Activated T-helper 2 cell treated with anti-CD3 and anti-CD28 coated beads, Interferon-gamma antibody, Interleukin-2, Interleukin-4, amounts not matched to agents 10 μg/mL and 5 μg/mL and 100 μg/mL, durations not matched to agents 14 hours and 24 hours and 36 hours (primary cell): ENCODE data around the gene GPR78. TPM values are rescaled to one million over a fixed set of nuclear protein-coding genes. Genes with fewer than 3 reads are reported as not detected.
"Not testable (repeated sequence)": the region's sequence is repeated elsewhere in the genome, so short reads cannot be mapped to it uniquely, and the experiment has no call there.

Experiments
- DNase-seq: peaks from one replicate; pipeline ENCODE4 v3.0.0; 2021; ENCODE audit warnings: low spot score
- H3K27ac Mint-ChIP-seq: one replicate; pipeline ENCODE4 v1.8.0; 2021; ENCODE audit warnings: mixed read lengths
- H3K27me3 Mint-ChIP-seq: one replicate; pipeline ENCODE4 v1.8.0; 2021; ENCODE audit warnings: low read depth, mixed read lengths
- H3K36me3 Mint-ChIP-seq: one replicate; pipeline ENCODE4 v1.8.0; 2021; ENCODE audit warnings: low read depth, mixed read lengths
- H3K4me1 Mint-ChIP-seq: one replicate; pipeline ENCODE4 v1.8.0; 2021; ENCODE audit warnings: low read depth, mixed read lengths
- H3K4me3 Mint-ChIP-seq: one replicate; pipeline ENCODE4 v1.8.0; 2021; ENCODE audit warnings: low read depth, mild to moderate bottlenecking, moderate library complexity, mixed read lengths
- H3K9me3 Mint-ChIP-seq: one replicate; pipeline ENCODE4 v1.8.0; 2021; ENCODE audit warnings: mixed read lengths
- intact Hi-C: fragments of 100-400 bp; cut with micrococcal nuclease; formaldehyde crosslinking; loops from one replicate; pipeline ENCODE4 v1.15.1; 2023
- total RNA-seq: library from RNA; stranded (reverse); gene quantifications from 2 replicates; pipeline ENCODE4 v1.2.3, GENCODE V29; 2022

Gene GPR78
- total RNA-seq, 1 donor from 2014 or later = not detected

DNA sequence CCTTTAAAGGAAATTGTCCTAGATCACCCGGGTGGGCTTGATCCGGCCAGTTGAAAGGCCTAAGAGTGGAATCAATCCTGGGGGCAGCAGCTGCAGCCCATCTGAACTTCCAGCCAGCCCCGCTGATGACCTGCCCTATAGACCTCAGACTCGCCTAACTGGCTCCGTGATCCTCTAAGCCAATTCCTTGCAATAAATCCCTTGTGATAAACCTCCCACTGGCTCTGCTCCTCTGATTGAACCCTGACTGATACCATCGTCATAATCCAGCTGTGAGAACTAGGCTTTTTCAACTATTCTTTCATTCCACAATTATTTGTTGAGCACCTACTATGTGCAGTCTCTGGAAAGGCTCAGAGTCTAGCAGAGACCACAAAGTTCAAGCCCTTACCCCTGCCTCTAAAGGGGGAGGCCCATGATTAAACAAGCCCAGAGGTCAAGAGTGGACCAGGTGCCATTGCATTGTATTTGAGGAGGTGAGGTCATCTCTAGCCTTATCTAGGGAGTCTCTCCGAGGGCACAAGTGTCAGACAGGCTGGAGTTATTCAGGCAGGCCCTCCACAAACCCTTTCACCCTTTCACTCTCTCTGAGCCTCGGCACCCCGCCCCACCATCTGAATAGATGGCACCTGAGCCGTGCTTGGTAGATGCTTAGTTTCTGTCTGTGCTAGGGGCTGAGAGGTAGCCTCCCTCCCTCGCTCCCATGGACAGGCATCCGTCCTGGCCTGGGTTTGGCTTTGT lies 20.5 kb upstream of the GPR78 start:
- Mint-ChIP-seq H3K9me3 (no peaks in the 10 kb centered on the region), H3K36me3 (no peaks in the 10 kb centered on the region), H3K4me3 (no peak overlapping the region), H3K4me1 (no peaks in the 10 kb centered on the region), H3K27ac (no peak overlapping the region), H3K27me3 (no peaks in the 10 kb centered on the region)
- intact Hi-C loops = no loop called here
- no peak for DNase-seq

DNA sequence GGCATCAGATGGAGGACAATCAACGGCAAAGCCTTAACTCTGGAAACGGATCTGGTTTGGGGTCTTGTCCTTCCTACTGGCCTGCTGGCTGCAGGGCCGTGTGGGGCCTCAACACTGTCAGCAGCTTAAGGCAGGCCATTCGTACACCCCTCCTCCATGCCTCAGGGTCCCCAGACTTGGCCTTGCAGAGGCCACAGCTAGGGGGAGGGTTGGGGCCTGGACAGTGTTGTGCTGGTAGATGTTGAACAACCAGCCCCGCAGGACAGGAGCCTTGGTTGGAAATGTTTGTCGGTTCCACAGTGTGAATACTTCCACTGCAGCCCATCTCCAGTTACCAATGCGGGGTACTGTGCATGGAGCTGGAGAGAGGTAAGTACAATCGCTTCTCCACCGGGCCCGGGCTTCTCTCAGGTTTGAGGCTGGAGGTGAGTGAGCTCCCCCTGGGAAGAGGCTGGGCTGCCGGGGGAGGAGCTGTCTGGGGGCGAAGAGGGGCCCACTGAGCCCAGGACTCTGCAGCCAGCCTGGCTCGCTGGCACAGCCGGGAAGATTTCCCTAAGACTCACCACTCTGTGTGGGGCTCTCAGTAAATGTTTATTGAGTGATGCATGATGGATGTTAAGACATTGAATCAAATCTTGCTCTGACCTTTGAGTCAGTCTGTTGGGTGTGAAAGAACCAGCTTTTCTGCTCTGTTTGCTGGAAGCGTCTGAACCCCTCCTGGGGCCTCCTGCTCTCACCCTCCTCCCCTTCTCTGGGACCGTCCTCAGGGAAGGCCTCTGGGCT lies 19.7 kb upstream of the GPR78 start:
- no peak overlapping the region for H3K4me3 Mint-ChIP-seq
- DNase-seq = no peak
- no peaks in the 10 kb centered on the region for H3K4me1 Mint-ChIP-seq
- H3K27ac Mint-ChIP-seq = no peak overlapping the region
- H3K36me3 Mint-ChIP-seq = no peaks in the 10 kb centered on the region
- no peaks in the 10 kb centered on the region for H3K27me3 Mint-ChIP-seq
- intact Hi-C loops = no loop called here
- no peaks in the 10 kb centered on the region for H3K9me3 Mint-ChIP-seq

DNA sequence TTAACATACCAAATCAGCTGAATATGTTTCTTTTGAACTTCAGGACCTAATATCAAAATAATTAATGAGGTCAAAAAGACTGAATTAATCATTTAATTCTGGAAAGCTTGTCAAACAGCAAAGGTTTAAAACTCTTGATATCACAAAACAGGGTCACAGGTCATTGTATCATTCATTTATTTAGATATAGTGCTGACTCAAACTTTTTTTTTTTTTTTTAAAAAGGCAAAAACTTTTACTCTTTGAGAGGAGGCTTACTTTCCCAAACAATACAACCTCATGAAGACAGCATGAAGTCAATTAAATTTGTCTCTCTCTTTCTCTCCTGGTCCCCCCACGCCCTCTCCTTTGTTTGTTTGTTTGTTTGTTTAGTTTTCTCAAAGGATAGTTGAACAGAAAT lies 15.6 kb upstream of the GPR78 start:
- intact Hi-C loops = no loop called here
- no peak overlapping the region for H3K27ac Mint-ChIP-seq
- H3K36me3 Mint-ChIP-seq = no peaks in the 10 kb centered on the region
- H3K27me3 Mint-ChIP-seq = peaks cover 7% of the 10 kb centered on the region
- H3K4me3 Mint-ChIP-seq = no peak overlapping the region
- H3K9me3 Mint-ChIP-seq = no peaks in the 10 kb centered on the region
- H3K4me1 Mint-ChIP-seq = no peaks in the 10 kb centered on the region
- DNase-seq = no peak

DNA sequence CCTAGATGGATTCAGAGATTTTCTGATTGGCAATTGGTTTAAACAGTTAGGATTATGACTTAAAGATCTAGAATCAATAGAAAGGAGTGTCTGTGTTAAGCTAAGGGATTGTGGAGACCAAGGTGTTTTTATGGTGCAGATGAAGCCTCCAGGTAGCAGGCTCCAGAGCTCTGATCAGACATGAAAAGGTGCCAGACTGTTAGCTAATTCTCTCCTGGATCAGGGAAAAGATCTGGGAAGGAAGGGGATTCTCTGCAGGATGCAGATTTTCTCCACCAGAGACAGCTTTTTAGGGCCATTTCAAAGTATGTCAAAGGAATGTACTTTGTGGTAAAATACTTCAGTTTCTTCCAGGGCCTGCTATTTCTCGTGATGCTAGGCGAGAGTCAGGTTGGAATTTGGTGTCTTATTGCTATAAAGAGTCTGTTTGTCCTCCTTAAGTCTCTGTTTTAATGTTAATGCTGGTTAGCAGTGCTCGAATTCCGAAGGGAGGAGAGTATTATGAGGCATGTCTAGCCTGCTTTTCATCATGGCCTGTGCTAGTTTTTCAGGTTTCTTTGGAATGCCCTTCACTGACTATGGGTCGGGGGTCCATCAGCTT lies 12.0 kb upstream of the GPR78 start:
- intact Hi-C loops = no loop called here
- Mint-ChIP-seq H3K27ac (no peak overlapping the region), H3K4me3 (no peak overlapping the region), H3K4me1 (no peaks in the 10 kb centered on the region), H3K9me3 (no peaks in the 10 kb centered on the region), H3K27me3 (peaks cover 7% of the 10 kb centered on the region), H3K36me3 (no peaks in the 10 kb centered on the region)
- DNase-seq = no peak

DNA sequence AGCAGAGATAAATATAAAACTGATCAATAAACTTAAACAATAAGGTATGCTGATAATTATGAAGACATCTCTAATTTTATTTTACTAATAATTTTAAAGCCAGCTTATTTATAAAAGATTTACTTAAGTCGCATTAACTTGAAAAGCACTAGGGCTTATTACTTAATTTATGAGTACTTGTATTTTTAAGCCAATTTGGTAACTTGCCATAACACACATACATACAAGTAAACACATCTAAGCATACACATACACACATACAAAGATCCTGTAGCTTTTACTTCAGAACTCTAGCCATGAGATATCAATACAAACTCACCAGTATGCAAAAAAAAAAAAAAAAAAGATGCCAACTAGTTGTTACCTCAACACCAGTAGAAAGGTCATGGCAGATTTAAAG lies 10.0 kb upstream of the GPR78 start:
- Mint-ChIP-seq H3K27ac (no peak overlapping the region), H3K4me3 (no peak overlapping the region), H3K4me1 (no peaks in the 10 kb centered on the region), H3K27me3 (peaks cover 7% of the 10 kb centered on the region), H3K36me3 (no peaks in the 10 kb centered on the region), H3K9me3 (no peaks in the 10 kb centered on the region)
- intact Hi-C loops = no loop called here
- DNase-seq = no peak

DNA sequence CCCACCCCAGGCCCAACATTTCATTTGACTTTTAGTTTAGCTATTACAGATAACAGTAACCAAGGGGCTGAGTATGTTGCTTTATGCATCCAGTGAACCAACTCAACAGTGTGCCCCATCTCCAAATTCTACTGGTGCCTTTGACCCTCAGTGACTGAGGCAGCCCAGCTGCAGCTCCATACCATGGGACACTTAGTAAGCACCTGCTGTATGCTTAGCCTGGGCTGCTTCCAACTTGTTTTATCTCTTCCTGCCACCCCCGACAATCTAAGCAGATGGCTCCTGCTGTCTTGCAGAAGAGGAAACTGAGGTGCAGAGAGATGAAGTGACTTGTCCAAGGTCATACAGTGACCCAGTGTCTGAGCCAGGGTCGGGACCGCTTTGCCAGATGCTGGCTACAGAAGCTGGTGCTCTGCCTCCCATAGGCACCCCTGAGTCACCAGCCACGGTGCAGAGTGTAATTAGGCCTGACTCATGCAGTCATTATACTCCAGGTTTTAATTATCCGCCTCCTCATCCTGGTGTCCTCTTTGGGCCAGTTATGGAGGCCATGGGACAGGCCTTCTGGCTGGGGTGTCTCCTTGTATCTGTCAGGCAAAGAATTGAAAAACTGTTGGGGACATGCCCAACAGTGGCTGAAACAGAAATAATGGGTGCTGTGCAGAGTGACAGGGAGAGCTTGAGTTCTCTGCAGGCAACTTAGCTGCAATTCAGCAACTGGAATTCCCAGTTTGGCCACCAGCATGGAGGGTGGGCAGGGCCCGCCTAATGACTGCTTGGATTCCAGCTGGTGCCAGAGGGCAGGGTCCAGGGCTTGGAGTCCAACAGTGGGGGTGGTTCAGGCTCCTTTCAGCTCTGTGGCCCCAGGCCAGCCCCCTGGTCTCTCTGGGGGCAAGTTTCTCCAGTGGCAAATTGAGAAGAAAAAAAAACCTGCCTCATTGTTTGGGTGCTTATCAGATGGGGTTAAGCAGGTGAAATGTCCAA lies 8.2 kb upstream of the GPR78 start:
- H3K4me1 Mint-ChIP-seq = no peaks in the 10 kb centered on the region
- no peak overlapping the region for H3K27ac Mint-ChIP-seq
- no peaks in the 10 kb centered on the region for H3K9me3 Mint-ChIP-seq
- H3K27me3 Mint-ChIP-seq = peaks cover 7% of the 10 kb centered on the region
- intact Hi-C loops = no loop called here
- no peak overlapping the region for H3K4me3 Mint-ChIP-seq
- H3K36me3 Mint-ChIP-seq = no peaks in the 10 kb centered on the region
- DNase-seq = no peak

DNA sequence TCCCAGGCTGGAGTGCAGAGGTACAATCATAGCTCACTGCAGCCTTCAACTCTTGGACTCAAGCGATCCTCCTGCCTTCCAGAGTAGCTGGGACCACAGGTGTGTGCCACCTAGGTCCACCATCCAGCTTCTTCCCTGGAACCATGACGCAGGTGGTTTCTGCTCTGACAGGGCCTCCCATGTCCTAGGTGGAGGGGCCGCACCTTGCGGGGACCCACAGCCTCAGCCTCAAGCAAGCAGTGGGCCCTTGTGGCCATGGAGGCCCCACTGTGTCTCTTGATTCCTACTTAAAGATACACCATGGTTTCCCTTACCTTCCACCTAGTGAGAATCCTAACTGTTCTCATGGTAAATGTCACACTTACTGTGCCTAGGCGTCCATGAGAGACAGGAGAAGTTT lies 6.9 kb upstream of the GPR78 start:
- peaks cover 2% of the 10 kb centered on the region for H3K27me3 Mint-ChIP-seq
- DNase-seq = no peak
- H3K9me3 Mint-ChIP-seq = no peaks in the 10 kb centered on the region
- H3K36me3 Mint-ChIP-seq = no peaks in the 10 kb centered on the region
- no peaks in the 10 kb centered on the region for H3K4me1 Mint-ChIP-seq
- no peak overlapping the region for H3K4me3 Mint-ChIP-seq
- intact Hi-C loops = no loop called here
- no peak overlapping the region for H3K27ac Mint-ChIP-seq

DNA sequence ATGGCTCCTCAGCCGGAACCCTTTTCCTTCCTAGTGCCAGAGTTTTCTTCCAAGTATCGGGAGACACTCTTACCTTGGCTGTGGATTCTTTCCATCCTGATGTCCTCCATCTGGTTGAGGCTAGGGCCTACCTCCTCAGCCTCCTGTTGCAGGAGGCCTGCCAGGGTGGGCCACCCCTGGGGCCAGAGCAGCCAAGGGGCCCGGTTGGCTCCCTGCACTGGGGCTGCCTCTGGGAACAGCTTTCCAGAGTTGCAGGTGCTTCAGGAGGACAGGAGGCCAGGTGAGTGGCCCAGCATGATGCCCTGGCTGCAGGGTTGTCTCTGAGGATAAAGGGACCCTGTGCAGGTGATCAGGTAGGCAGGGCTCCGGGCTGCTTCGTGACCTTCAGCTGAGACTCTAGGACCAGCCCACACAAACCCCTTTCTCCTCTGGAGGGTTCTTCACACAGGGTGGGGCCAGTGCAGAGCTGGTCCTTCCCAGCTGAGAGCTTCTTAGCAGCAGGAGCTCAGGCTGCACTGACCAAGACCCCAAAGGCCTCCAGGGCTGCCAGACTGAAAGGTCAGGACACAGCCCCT lies 5.3 kb upstream of the GPR78 start:
- no peaks in the 10 kb centered on the region for H3K4me1 Mint-ChIP-seq
- H3K9me3 Mint-ChIP-seq = no peaks in the 10 kb centered on the region
- H3K27me3 Mint-ChIP-seq = peaks cover 2% of the 10 kb centered on the region
- no peak overlapping the region for H3K4me3 Mint-ChIP-seq
- DNase-seq = no peak
- H3K36me3 Mint-ChIP-seq = no peaks in the 10 kb centered on the region
- intact Hi-C loops = no loop called here
- no peak overlapping the region for H3K27ac Mint-ChIP-seq

DNA sequence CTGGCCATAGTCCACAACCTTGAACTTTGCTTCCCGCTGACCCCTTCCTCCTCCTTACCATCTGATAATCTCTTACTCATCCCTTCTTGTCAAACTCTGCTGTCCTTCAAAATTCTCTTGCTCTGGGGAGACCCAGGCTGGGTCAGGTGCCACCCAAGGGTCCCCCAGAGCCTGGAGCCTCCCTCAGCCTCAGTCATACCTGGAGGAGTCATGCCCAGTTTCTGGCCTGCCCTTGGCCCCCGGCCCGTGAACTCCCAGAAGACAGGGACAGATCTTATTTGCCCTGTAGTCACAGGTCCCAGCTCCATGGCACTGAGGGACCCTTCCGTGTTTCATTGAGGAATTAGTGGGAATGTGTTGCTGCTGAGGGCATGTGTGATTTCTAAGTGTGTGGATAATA lies 4.7 kb upstream of the GPR78 start:
- Mint-ChIP-seq H3K4me1 (no peaks in the 10 kb centered on the region), H3K4me3 (no peak overlapping the region), H3K27ac (no peak overlapping the region), H3K27me3 (peaks cover 4% of the 10 kb centered on the region), H3K36me3 (no peaks in the 10 kb centered on the region), H3K9me3 (no peaks in the 10 kb centered on the region)
- intact Hi-C loops = no loop called here
- no peak for DNase-seq

DNA sequence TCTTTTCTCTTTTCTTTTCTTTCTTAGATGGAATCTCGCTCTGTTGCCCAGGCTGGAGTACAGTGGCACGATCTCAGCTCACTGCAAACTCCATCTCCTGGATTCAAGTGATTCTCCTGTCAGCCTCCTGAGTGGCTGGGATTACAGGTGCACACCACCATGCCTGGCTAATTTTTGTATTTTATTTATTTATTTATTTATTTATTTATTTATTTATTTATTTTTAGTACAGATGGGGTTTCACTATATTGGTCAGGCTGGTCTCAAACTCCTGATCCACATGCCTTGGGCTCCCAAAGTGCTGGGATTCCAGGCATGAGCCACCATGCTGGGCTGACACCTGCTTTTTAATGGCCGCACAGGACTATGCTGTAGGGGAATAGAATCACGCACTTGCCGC lies 3.6 kb upstream of the GPR78 start:
- DNase-seq, intact Hi-C loops, H3K9me3 Mint-ChIP-seq, H3K4me1 Mint-ChIP-seq, H3K27me3 Mint-ChIP-seq, H3K27ac Mint-ChIP-seq, H3K36me3 Mint-ChIP-seq, H3K4me3 Mint-ChIP-seq: not testable (repeated sequence)

DNA sequence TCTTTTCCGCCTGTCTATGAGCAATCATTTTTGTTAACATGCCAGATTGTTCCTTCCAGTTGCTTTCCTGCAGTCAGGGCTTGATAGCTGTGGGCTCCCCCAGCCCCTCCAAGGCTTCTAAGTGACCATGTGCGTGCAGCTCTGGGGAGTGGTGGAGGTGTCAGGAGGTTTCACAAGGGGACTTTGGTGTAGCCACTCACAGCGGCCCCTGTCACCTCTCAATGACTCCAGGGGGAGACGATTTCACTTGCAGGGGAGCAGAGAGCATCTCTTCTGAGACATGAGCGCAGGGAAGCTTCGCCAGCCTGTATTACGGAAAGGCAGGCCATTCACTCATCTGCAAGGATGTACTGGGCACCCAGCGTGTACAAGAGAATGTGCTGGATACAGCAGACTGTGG lies 3.1 kb upstream of the GPR78 start:
- Mint-ChIP-seq H3K4me1 (no peaks in the 10 kb centered on the region), H3K27ac (no peak overlapping the region), H3K27me3 (peaks cover 4% of the 10 kb centered on the region), H3K4me3 (no peak overlapping the region), H3K9me3 (no peaks in the 10 kb centered on the region), H3K36me3 (no peaks in the 10 kb centered on the region)
- no peak for DNase-seq
- intact Hi-C loops = no loop called here

DNA sequence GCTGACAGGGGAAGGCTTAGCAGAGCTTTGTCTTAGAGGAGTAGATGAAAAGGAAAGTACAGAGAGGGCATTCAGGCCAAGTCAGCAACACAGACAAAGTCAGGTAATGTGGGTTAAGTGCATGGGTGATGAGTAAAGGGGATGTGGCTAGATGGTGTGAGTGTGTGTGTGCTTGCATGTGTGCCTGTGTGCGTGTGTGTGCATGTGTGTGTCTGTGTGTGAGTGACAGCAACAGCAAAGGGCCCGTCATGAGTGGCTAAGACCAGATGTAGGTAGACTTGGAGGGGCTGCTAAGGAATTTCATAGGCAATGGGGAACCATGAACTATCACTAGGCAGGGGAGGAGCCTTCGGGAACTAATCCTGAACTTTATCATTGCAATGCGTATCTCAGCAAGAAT lies 2.2 kb upstream of the GPR78 start:
- Mint-ChIP-seq H3K27me3 (peaks cover 4% of the 10 kb centered on the region), H3K9me3 (no peaks in the 10 kb centered on the region), H3K4me1 (no peaks in the 10 kb centered on the region), H3K36me3 (no peaks in the 10 kb centered on the region), H3K27ac (no peak overlapping the region), H3K4me3 (no peak overlapping the region)
- DNase-seq = no peak
- intact Hi-C loops = no loop called here
